H9 (cell line): Measurements from ENCODE around the gene STK32C. TPM values are rescaled to one million over a fixed set of nuclear protein-coding genes. Genes with fewer than 3 reads are reported as not detected.

Experiments
- DNase-seq: peaks from one replicate; pipeline ENCODE4 v3.0.0-alpha.2; 2017
- H2AFZ ChIP-seq: one replicate; pipeline ENCODE4 v1.6.1; 2013; ENCODE audit warnings: mild to moderate bottlenecking, low read length, control low read depth, moderate library complexity
- H2AK5ac ChIP-seq: 2 replicates; pipeline ENCODE4 v1.6.1; 2013; ENCODE audit warnings: low read length, control low read depth, mixed read lengths; ENCODE audit not compliant: insufficient read length
- H2BK120ac ChIP-seq: one replicate; pipeline ENCODE4 v1.6.1; 2013; ENCODE audit warnings: low read depth, mild to moderate bottlenecking, low read length, control low read depth, inconsistent platforms; ENCODE audit not compliant: poor library complexity, severe bottlenecking
- H2BK12ac ChIP-seq: 2 replicates; pipeline ENCODE4 v1.6.1; 2013; ENCODE audit warnings: low read length, control low read depth, mixed read lengths, low read depth; ENCODE audit not compliant: insufficient read length
- H2BK15ac ChIP-seq: 2 replicates; pipeline ENCODE4 v1.6.1; 2013; ENCODE audit warnings: low read depth, low read length, control low read depth
- H2BK20ac ChIP-seq: one replicate; pipeline ENCODE4 v1.6.1; 2013; ENCODE audit warnings: low read depth, mild to moderate bottlenecking, low read length, control low read depth, inconsistent platforms; ENCODE audit not compliant: poor library complexity, severe bottlenecking
- H2BK5ac ChIP-seq: 2 replicates; pipeline ENCODE4 v1.6.1; 2013; ENCODE audit warnings: low read length, control low read depth, mixed read lengths; ENCODE audit not compliant: insufficient read length
- H3K14ac ChIP-seq: 2 replicates; pipeline ENCODE4 v1.6.1; 2013; ENCODE audit warnings: low read length, control low read depth; ENCODE audit not compliant: insufficient read depth
- H3K18ac ChIP-seq: 2 replicates; pipeline ENCODE4 v1.6.1; 2013; ENCODE audit warnings: low read depth, mild to moderate bottlenecking, mixed read lengths, low read length, control low read depth; ENCODE audit not compliant: insufficient read length
- H3K23ac ChIP-seq: 2 replicates; pipeline ENCODE4 v1.6.1; 2013; ENCODE audit warnings: low read length, control low read depth, mixed read lengths, low read depth; ENCODE audit not compliant: insufficient read length
- H3K23me2 ChIP-seq: 2 replicates; pipeline ENCODE4 v1.6.1; 2013; ENCODE audit warnings: low read depth, mild to moderate bottlenecking, mixed read lengths, low read length, control low read depth; ENCODE audit not compliant: insufficient read length, poor library complexity, severe bottlenecking
- H3K27ac ChIP-seq: 2 replicates; pipeline ENCODE4 v1.5.1; 2013; ENCODE audit warnings: low read length, control low read depth, mixed read lengths, low read depth; ENCODE audit not compliant: insufficient read length
- H3K27me3 ChIP-seq: 2 replicates; pipeline ENCODE4 v1.6.1; 2013; ENCODE audit warnings: low read length, control low read depth, inconsistent platforms; ENCODE audit not compliant: insufficient read depth
- H3K4ac ChIP-seq: 2 replicates; pipeline ENCODE4 v1.6.1; 2013; ENCODE audit warnings: low read depth, mild to moderate bottlenecking, control low read depth, inconsistent platforms, low read length, moderate library complexity
- H3K4me1 ChIP-seq: 2 replicates; pipeline ENCODE4 v1.6.1; 2013; ENCODE audit warnings: low read length, control low read depth, inconsistent platforms; ENCODE audit not compliant: insufficient read depth
- H3K4me2 ChIP-seq: 2 replicates; pipeline ENCODE4 v1.6.1; 2013; ENCODE audit warnings: low read length, control low read depth, mixed read lengths; ENCODE audit not compliant: insufficient read length, insufficient read depth
- H3K56ac ChIP-seq: 2 replicates; pipeline ENCODE4 v1.6.1; 2013; ENCODE audit warnings: low read depth, mild to moderate bottlenecking, mixed read lengths, low read length, control low read depth; ENCODE audit not compliant: insufficient read length
- H3K79me1 ChIP-seq: 2 replicates; pipeline ENCODE4 v1.6.1; 2013; ENCODE audit warnings: low read depth, mild to moderate bottlenecking, moderate library complexity, low read length, control low read depth, inconsistent platforms; ENCODE audit not compliant: insufficient read depth, poor library complexity, severe bottlenecking
- H3K79me2 ChIP-seq: 2 replicates; pipeline ENCODE4 v1.6.1; 2013; ENCODE audit warnings: low read length, control low read depth, inconsistent platforms; ENCODE audit not compliant: insufficient read depth
- H3K9ac ChIP-seq: 2 replicates; pipeline ENCODE4 v1.6.1; 2013; ENCODE audit warnings: low read length, control low read depth, mixed read lengths; ENCODE audit not compliant: insufficient read length; ENCODE audit errors: extremely low read depth
- H3K9me3 ChIP-seq: one replicate; pipeline ENCODE4 v1.6.1; 2013; ENCODE audit warnings: low read depth, low read length, inconsistent platforms; ENCODE audit not compliant: control insufficient read depth
- H3T11ph ChIP-seq: one replicate; pipeline ENCODE4 v1.6.1; 2013; ENCODE audit warnings: mild to moderate bottlenecking, low read length, control low read depth, inconsistent platforms
- H4K20me1 ChIP-seq: one replicate; pipeline ENCODE4 v1.6.1; 2013; ENCODE audit not compliant: control insufficient read depth, insufficient read length, insufficient read depth
- H4K5ac ChIP-seq: 2 replicates; pipeline ENCODE4 v1.6.1; 2013; ENCODE audit warnings: low read depth, mild to moderate bottlenecking, mixed read lengths, low read length, control low read depth; ENCODE audit not compliant: insufficient read length
- H4K8ac ChIP-seq: replicated peaks from 2 replicates; pipeline ENCODE4 v1.6.1; 2013; ENCODE audit warnings: low read length, control low read depth, mixed read lengths, low read depth; ENCODE audit not compliant: insufficient read length
- H4K91ac ChIP-seq: 2 replicates; pipeline ENCODE4 v1.6.1; 2013; ENCODE audit warnings: low read depth, mild to moderate bottlenecking, moderate library complexity, mixed read lengths, low read length, control low read depth; ENCODE audit not compliant: insufficient read length
- H3K27ac Mint-ChIP-seq, 3 experiments: 2 replicates in 2 of 3; 3 replicates in 1 of 3; pipeline ENCODE4 v1.8.0; 2020 to 2021; ENCODE audit warnings: mixed read lengths in 3 of 3, mild to moderate bottlenecking in 1 of 3, moderate library complexity in 1 of 3
- H3K27me3 Mint-ChIP-seq: 2 replicates; pipeline ENCODE4 v1.8.0; 2021; ENCODE audit warnings: low read depth, mild to moderate bottlenecking, moderate library complexity, mixed read lengths
- H3K36me3 Mint-ChIP-seq, 3 experiments: 2 replicates in 2 of 3; 3 replicates in 1 of 3; pipeline ENCODE4 v1.8.0; 2020 to 2021; ENCODE audit warnings: low read depth in 3 of 3, mixed read lengths in 3 of 3; ENCODE audit not compliant: insufficient read depth in 1 of 3
- H3K4me1 Mint-ChIP-seq, 2 experiments: 2 replicates each; pipeline ENCODE4 v1.8.0; 2020; ENCODE audit warnings: mixed read lengths in 2 of 2
- H3K4me3 Mint-ChIP-seq, 2 experiments: 2 replicates in 1 of 2; 3 replicates in 1 of 2; pipeline ENCODE4 v1.8.0; 2020 to 2021; ENCODE audit warnings: mild to moderate bottlenecking in 2 of 2, mixed read lengths in 2 of 2, moderate library complexity in 1 of 2
- H3K9me3 Mint-ChIP-seq, 2 experiments: 2 replicates in 1 of 2; 3 replicates in 1 of 2; pipeline ENCODE4 v1.8.0; 2020; ENCODE audit warnings: mild to moderate bottlenecking in 2 of 2, mixed read lengths in 2 of 2, moderate library complexity in 1 of 2
- WGBS: extraction: QIAGEN DNeasy Blood & Tissue Kit; methylation state at CpG from one replicate; pipeline ENCODE4 v1.1.7; 2013; ENCODE audit warnings: missing lambda C conversion rate, low lambda C conversion rate, mixed read lengths; ENCODE audit not compliant: insufficient read length; ENCODE audit errors: extremely low coverage; 5-methylcytosine and 5-hydroxymethylcytosine counted together
- total RNA-seq: library from RNA; stranded (reverse); gene quantifications from 2 replicates; pipeline ENCODE4 v1.2.1, GENCODE V29; 2021
- TF ChIP-seq, protein P1 (sequence below): fragments of 200-600 bp; sonication (generic); conservative IDR thresholded peaks from 3 replicates; pipeline ENCODE4 v1.8.0; 2021; ENCODE audit warnings: antibody characterized with exemption, mild to moderate bottlenecking

The STK32C gene
- total RNA-seq, 1 experiment from 2014 or later: 11.3 TPM

DNA sequence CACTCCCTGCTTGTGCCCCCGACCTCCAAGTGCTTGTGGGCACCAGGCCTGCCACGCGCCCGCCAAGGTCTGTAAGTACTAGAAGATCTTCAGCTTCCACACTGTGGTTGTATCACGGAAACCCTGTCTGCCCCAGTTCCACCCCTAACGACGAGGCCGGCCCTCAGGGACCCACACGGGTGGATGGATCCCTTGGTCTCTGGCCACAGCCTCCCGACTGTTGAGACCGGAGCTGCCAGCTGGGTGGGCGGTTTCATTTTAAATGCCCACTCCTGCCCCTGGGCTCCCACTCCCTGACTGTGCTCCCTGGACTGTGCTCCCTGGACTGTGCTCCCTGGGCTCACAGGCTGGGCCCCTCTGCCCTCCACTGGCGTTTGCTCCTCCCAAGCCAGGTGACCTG is 70.9 kb downstream of the STK32C start:
- TF ChIP-seq, protein P1, sequence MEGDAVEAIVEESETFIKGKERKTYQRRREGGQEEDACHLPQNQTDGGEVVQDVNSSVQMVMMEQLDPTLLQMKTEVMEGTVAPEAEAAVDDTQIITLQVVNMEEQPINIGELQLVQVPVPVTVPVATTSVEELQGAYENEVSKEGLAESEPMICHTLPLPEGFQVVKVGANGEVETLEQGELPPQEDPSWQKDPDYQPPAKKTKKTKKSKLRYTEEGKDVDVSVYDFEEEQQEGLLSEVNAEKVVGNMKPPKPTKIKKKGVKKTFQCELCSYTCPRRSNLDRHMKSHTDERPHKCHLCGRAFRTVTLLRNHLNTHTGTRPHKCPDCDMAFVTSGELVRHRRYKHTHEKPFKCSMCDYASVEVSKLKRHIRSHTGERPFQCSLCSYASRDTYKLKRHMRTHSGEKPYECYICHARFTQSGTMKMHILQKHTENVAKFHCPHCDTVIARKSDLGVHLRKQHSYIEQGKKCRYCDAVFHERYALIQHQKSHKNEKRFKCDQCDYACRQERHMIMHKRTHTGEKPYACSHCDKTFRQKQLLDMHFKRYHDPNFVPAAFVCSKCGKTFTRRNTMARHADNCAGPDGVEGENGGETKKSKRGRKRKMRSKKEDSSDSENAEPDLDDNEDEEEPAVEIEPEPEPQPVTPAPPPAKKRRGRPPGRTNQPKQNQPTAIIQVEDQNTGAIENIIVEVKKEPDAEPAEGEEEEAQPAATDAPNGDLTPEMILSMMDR: no peak
- DNase-seq: no peak
- Histone ChIP-seq H3K14ac (no peak overlapping the region; the same call in 1 of the 2 replicates), H2BK5ac (no peak overlapping the region), H3K18ac (no peak overlapping the region), H4K5ac (no peak overlapping the region), H2BK15ac (no peak overlapping the region), H3K4ac (no peak overlapping the region), H3T11ph (no peak overlapping the region), H2AK5ac (no peak overlapping the region), H3K9me3 (no peaks in the 10 kb centered on the region), H3K56ac (no peak overlapping the region), H2BK120ac (no peak overlapping the region), H3K4me2 (no peak overlapping the region), H3K79me1 (no peaks in the 10 kb centered on the region), H3K4me1 (no peaks in the 10 kb centered on the region), H4K20me1 (no peaks in the 10 kb centered on the region), H4K8ac (no peak overlapping the region), H2BK12ac (no peak overlapping the region), H2BK20ac (no peak overlapping the region), H3K27me3 (no peaks in the 10 kb centered on the region), H3K27ac (no peak overlapping the region), H4K91ac (no peak overlapping the region), H3K23me2 (no peaks in the 10 kb centered on the region), H2AFZ (no peak overlapping the region), H3K23ac (no peak overlapping the region), H3K79me2 (no peaks in the 10 kb centered on the region), H3K9ac (no peak overlapping the region)
- Mint-ChIP-seq H3K27me3 (no peaks in the 10 kb centered on the region), H3K9me3 (no peaks in the 10 kb centered on the region; a peak in 1 of 5 replicates), H3K4me3 (no peak overlapping the region), H3K36me3 (no peaks in the 10 kb centered on the region), H3K4me1 (peaks cover 8 to 22% of the 10 kb centered on the region in 2 experiments), H3K27ac (no peak overlapping the region)
- WGBS: no CpG with 5 or more reads among the region's 13 CpGs
